ENCODE measurements around the gene UNG.

UNG gene

DNA sequence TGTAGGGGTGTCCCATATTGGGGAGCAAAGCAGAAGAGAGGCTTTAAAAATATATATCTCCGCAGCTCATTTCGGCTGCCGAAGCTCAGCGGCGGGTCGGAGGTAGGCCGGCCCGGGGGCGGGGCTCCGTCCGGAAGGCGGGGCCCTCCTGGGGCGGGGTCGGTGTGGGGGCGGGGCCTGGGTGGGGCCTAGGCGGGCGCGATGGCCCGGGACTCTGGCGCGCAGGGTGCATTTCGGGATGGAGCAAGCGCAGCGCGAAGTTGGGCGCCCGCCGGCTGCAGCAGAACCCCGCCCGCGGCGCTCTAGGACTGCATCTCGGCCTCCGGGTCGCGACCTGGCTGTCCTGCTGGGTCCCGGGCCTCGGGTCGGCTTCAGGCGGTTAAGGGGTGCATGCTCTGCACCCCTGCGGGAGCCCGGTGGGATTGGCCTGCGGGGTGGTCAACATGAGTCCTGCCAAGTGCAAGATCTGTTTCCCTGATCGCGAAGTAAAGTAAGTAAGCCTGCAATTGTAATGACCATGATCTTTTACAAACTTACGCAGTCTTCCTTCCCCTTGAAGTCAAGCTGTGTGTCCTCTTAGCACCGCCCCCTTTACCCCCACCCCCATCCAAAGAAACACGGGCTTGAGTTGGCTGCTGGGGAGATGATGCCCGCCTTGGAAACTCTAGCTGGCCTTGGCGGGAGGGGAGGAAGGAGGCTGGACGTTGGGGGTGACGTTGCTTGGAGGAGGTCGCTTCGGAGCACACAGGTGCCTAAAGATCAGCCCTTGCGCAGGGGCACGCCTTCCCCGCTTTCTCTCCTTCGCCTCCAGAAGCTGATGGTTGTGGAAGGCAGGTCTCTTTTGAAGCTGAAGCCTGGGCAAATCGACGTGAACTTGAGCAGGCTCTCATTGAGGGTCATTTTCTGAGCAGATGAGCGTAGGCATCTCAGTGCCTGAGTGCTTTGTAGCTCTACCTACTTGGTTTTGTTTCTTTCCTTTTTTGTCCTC, 57.3 kb downstream of the UNG start:
- FAIRE-seq (no peak), DNase-seq (ENCODE audit: low spot score) (peak; percentile 75)

DNA sequence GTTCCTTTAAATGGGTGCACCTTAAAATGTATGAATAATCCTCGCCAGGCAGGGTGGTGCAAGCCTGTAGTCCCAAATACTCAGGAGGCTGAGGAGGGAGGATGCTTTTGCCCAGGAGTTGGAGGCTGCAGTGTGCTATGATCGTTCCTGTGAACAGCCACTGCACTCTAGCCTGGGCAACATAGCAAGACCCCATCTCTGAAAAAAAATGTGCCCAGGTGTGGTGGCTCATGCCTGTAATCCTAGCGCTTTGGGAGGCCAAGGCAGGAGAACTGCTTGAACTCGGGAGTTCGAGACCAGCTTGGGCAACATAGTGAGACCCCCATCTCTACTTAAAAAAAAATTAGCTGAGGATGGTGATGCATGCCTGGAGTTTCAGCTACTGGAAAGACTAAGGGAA, 58.6 kb downstream of the UNG start:
- no peak for DNase-seq (ENCODE audit: low spot score)
- no peak for FAIRE-seq

DNA sequence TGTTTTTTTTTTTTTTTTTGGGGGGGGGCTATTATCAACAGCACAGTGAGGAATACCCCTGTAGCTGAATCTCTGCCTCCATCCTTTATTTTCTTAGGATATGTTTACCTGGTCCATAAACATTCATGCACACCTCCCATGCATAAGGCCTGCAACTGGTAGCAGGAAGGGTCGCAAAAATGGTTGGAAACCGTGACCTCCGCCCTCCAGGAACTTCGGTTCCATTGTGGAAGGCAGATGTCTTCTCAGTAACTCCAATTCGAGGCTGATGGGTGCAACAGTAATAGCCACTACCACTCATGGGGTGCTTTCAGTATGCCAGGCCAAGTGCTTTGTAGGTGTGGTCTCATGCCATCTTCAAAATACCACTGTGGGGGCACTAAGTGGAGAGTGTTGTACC, 59.2 kb downstream of the UNG start:
- DNase-seq (ENCODE audit: low spot score) = no peak
- no peak for FAIRE-seq

DNA sequence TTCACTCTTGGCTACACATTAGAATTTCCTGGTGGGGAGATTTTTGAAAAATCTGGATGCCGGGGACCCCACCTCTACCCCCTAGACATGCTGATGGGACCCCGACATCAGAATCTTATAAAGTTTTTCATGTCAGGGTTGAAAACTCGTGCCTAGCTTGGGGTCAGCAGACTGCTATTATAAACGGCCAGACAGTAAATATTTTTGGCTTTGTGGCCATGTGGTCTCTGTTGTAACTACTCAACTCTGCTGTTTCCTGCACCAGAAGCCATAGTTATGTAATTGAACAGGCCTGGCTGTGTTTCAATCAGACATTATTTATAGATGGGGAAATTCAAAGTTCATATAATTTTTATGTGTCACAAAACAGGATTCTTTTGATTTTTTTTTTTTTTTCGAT, 60.6 kb downstream of the UNG start:
- DNase-seq (ENCODE audit: low spot score) (no peak), FAIRE-seq (no peak)

DNA sequence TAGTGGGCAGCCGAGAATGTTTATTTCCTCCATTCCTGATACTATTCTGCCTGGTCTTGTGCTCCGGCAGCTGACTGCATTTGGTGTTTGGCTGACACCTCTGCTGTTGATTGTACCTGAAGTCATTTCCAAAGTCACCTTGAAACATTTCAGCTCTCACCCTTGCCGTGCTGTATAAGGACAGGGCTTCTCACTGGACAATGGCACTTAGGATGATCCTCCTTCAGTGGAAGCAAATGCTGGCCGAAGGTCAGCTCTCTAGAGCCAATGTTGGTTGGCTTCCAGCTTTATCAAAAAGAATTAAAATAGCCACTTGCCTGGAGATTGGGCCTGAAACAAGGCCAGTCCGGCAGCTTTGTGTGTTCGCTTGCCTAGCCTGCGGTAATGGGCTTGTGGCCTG, 63.0 kb downstream of the UNG start:
- FAIRE-seq = no peak
- no peak for DNase-seq (ENCODE audit: low spot score)
